GM19372 (cell line): ENCODE results near the gene CCBE1.

Source experiments
- ATAC-seq: cut with Tn5 transposase; IDR thresholded peaks from one replicate; pipeline ENCODE4 v1.9.1; 2021; ENCODE audit warnings: mild to moderate bottlenecking, low read depth, moderate library complexity; ENCODE audit not compliant: unreplicated experiment

Gene CCBE1

DNA sequence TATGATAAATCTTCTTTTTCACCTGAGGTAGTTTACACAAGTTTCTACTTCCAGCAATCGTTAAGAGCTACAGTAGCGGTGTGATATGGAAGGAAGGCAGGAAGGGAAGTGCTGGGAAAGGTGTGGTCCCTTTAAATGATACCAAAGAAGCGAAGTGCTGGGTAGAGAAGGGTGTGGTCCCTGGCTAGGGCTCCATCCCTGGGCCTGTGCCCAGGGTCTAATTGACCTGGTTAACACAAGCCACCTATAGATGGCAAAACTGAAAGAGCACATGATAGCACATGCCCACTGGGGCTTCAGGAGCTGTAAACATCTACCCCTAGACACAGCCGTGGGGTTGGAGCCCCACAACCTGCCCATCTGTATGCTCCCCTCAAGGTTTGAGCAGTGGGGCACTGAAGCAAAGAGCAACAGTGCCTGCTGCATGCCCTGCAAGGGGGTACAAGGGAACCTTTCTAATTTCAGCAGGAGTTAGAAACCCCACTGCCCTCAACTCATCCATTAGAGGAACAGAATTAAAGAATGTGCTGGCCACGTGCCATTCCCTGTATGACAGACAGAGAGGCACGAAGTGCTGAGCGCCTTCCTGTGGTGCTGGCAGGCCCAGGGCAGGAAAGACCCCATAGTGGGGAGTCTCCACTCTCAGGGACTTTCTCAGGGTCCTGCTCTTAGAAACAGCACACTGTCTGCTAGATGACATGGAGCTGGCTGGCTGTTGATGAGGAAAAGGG is 185.0 kb downstream of the CCBE1 start:
- ATAC-seq = no peak

DNA sequence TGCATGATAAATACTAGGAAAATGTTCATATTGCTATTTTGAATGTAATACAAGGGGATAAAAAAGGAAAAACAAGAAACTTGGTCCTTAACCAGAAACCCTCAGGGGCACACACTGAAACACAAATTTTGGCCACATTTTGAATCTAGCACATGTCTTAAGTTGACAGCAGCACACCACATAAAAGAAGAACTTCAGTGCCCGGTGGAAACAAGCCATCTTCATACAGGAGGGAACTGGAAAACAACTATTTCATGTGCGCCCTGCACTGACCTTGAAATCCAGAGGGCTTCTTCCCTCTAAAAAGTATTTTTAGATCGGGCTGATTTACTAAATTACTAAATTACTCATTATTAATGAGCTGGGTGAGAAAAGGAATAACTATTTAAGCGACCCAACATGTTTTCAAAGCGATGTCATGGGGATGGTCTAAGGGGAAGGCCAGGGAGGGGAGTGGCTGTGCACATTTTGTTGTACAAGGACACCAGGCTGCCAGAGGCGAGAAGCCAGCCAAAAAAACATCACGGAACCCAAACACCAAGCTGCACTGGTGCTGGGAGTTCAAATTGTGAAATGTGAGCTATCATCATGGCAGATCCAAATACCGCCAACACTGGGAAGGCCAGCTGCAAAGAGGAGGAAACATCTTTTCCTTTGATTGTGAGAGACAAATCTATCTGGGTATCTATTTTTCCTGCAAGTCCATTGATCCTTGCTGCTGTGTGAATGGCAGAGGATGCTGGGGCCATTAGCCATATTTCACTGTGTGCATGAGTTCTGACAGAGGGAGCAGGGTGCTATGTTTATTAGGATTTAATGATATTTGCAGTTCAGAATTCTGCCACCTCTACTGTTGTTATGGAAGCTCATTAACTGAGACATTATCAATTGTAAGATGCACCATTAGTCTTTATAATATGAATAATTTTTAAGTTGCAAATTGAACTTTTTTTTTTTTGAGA is 187.5 kb downstream of the CCBE1 start:
- no peak for ATAC-seq

DNA sequence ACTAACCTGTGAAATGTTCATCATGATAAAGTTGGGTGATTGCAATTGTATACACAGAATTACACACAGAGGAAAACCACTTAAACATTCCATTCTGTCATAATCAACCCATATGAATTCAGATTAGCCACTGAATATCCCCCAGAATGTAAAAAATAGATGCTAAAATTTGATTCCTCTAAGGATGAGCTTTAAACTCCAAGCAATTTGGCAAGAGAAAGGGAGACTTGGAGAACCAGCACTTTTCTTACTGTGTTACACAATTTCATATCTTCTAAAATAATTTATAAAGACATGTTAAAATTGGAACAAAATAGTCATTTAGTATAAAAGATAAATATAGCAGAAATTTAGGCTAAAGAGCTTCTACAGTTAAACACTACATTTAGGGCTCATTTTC is 191.9 kb downstream of the CCBE1 start:
- ATAC-seq = no peak

DNA sequence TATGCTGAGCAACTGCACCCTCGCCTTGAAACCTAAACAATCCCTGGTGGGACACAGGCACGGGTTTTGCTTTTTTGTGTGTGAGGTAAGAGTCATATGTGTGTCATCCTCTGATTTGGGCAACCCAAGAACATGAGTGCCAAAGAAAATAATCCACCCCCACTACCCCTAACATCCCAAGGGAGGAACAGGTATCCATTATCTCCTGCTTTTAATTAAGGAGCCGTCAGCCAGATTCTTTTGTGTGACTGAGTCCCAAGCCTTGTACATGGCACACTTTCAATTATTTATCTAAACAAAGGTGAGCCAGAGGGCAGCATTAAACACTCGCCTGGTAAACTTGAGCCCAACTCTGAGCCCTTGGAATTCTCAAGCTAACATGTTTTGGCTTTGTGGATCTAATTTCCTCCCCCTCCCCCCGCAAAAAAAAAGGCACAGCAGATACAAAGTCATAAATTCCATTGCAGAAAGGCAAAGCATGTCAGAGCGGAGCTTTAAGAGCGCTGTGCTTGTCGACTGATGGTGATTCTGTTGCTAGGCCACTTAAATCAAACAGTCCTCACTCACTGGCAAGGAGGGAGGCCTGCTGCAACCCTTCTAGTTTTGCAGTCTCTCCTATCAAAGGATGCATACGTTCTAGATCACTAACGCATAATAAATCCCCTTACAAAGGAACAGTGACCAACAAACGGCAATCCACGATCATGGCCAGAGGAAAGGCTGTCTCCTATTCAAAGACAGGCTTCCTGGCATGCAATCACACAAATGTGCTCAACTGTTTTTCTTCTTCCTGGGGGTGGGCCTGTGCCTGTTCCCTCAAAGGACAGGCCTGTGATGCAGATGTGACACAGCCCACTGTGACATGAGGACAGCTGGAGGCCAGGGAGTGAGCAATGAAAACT is 194.7 kb downstream of the CCBE1 start:
- ATAC-seq = no peak

DNA sequence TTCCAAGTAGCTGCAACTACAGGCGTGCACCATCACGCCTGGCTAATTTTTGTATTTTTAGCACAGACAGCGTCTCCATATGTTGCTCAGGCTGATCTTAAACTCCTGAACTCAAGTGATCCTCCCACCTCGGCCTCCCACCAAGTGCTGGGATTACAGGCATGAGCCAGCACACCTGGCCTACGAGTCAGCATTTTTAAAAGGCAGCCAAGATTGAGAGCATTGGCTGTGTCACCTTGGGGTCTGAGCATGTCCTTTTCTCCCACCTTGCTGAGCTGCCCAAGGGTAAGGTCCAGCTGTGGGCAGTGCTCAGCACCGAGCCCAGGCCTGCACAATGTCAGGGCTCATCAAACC is 195.3 kb downstream of the CCBE1 start:
- ATAC-seq = no peak

DNA sequence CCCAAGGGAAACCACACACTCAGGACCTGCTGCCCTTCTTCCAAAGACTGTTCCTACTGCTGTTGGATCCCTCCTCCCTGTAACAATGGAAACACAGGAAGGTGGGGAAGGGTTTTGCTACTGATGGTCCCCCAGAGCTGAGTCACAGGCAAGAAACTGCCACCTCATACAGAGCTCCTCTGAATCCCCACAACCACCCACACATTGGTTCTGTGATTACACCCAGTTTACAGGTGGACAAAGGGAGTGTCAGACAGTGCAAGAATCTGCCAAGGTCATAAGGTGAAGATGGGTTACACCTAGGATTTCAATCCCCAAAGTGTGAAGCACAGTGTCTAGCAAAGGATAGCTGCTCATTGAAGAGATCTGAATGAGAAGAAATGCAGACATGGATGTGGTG is 196.5 kb downstream of the CCBE1 start:
- ATAC-seq = no peak

DNA sequence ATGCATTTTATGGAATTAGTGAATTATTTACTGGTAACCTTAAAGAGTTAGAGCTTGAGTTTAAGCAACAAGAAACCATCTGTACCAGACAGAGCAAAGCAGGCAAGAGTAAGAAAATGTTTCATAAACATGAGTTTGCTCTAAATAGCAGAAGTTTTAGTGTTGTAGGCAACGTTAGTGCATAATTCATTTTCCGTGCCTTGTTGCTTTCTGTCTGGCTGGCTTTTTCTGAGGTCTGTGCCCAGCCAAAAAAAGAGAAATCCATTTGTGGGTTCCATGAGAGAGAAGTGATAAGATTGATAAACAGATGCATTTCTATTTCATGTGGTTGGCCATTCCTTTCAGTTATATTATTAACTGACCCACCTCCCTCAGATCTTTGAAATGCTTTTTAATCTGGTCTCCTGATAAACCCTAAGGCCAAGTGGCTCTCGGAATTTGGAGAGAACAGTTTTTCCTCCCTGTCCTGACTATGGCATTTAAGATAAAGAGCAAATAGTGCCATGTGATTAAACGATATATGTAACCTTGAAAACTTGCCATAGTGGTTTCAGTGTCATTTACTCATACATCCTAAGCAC is 198.6 kb downstream of the CCBE1 start:
- no peak for ATAC-seq

DNA sequence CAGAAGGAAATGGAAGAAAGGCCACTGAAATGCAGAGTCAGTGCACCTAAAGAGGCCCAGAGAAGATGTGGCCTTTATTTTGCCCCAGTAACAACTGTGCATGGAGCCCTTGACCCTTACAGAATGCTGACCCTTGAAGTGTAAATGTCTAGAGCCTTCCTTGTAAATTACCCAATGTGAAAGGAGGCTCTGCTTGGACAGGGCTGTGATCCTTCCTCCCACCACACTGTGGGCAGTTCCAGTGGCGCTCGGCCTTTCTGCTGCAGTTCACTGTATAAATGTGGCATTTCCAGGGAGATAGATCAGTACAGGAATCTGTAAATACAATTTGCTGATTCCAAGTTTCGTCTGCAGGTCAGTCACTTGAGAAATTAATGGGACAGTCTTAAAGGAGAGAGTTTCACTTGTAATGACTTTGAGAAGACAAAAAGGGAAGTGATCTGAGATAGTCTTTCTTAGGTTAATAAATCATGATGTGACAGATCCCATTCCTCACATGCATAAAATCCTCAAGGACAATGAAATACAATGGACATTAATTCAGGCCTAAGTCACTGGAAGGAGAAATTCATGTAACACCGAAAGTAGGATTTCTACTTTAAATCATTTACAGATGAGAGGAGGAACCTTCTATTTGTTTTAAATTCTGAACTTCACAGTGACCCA is 204.3 kb downstream of the CCBE1 start:
- ATAC-seq = no peak

DNA sequence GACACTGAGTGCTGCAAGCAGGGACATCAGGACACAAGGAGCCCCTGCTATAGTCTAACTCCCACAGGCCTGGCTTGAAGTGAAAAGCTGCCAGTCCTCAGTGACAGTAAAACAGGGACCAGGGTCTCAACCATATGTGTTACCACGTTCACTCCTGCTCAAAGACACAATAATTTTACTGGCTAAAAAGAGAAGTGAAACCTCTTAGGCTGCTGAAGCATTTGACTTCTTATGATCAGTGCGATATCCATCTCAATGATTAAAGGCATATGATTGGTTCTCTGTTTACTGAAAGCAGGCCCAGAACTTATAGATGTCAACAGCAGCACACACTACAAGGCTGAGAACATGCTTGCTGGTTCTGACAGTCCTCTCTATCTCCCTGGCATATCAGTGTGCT is 208.3 kb downstream of the CCBE1 start:
- peak; percentile 67 for ATAC-seq

DNA sequence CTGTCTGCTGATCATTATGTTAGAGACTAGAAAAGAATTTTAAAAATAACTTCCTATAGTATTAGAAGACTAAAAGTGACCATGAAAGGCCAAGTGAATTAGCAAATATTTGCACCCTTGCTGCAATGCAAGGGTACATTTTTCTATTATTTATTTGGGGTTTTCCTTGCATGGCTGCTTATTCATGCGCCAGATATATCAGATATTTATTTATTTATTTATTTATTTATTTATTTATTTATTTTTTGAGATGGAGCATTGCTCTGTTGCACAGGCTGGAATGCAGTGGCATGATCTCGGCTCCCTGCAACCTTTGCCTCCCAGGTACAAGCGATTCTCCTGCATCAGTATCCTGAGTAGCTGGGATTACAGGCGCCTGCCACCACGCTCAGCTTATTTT is 211.8 kb downstream of the CCBE1 start:
- no peak for ATAC-seq

DNA sequence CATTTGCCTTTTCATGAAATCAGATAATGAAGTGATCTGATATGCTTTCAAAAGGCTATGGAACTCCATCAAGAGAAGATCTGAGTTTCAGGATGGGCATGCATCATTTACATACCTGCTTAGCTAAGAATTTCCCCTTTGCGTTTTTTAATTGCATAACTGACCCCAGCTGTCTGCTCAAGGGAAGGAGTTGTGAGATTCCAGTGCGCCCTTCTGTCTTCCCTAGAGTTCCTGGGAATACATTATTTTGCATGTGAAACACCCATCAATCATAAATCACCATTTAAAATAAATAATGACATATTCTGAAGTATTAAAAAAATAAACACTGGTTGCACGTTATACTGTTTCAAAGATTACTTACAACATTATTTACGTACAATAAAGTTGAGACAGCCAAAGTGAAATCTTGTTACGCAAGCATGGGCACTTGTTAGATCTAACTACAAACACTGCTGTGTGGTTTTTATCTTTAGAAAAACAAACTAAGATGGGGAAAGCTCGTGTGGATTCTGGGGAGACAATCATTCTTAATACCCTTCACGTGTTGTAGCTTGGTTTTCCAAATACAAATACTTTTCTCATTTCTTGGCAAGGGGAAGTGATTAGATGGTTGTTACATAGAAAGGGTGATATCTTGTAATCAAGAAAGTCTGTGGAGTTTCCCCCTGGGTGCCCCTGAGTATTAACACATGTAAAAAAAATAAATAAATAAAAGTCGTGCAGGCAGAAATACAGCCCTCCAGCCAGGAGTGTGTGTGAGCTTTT is 212.5 kb downstream of the CCBE1 start:
- ATAC-seq = no peak

DNA sequence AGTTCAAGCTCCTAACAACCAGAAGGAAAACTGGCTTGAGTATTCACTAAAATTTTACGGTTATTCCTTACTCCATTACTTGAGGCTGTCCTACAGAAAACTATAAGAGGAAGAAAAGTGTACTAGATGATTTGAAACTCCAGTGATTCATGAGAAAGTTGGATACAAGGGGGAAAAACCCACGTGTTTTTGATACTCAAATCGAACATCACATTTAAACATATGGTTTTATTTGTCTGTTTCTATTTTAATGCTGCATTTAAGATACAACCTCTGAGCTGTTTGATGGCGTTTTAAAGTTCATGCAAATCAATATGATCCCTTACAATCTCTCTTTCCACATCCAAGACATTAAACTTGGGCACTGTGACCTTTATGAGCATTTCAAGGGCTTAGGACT is 213.1 kb downstream of the CCBE1 start:
- no peak for ATAC-seq

DNA sequence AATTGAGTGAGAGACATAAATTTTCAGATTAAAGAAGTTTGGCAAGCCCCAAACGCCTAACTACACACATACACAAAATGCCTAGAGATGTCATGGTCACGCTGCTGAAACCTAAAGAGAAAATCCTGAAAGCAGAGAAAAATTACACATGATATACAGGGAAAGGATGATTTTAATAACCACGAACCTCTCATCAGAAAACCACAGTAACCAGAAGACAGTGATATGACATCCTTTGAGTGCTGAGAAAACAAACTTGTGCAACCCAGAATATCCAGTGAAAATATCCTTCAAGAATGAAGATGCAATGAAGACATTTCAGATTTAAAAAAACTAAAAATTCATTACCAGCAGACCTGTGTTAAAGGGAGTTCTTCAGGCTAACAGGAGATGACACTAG is 215.8 kb downstream of the CCBE1 start:
- no peak for ATAC-seq

DNA sequence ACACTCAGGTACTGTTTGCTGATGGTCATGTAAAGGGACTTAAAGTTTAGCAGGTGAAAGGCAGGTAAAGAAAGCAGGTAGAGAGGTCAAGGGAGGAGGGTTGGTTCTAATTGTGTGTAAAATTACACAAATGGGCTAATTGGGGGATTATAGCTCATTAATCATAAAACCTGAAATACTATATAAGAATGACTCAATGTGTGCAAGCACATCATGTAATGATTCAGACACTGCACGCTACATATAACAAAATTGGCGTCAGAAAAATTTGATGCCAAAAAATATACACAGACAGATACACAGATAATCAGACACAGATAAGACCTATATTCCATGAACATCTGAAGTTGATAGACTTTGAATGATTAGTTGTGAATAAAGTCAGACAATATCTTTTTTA is 217.4 kb downstream of the CCBE1 start:
- ATAC-seq = no peak

DNA sequence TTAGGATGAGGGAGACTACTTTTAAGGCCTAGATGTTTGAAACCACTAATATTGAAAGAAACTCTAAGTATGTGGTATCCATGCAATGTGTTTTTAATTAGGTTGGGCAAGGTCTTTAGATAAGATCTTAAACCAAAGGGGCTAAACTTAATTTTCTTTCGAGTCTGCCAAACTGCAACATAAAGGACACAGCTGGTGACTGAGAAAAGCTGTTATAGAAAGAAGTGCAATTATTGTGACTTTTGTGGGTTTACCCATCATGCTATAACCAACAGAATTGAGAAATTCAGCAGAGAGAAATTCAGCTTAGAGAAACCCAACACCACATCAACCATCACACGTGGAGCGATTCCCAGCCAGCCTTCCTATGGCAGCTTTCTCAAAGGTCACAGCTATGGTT is 218.6 kb downstream of the CCBE1 start:
- ATAC-seq = no peak

DNA sequence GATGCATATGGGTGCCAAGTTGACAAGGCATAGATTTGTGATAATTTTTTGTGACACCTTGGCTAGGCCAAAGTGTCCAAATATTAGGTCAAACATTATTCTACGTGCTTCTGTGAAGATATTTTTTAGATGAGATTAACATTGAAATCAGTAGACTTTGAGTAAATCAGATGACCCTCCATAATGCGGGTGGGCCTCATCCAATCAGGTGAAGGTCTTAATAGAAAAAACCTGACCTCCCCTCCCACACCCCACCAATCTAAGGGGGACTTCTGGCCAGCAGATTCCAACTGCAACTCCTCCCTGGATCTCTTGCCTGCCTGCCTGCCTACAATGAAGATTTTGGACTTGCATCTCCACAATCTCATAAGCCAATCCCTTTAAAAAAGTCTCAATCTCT is 219.4 kb downstream of the CCBE1 start:
- ATAC-seq = no peak

DNA sequence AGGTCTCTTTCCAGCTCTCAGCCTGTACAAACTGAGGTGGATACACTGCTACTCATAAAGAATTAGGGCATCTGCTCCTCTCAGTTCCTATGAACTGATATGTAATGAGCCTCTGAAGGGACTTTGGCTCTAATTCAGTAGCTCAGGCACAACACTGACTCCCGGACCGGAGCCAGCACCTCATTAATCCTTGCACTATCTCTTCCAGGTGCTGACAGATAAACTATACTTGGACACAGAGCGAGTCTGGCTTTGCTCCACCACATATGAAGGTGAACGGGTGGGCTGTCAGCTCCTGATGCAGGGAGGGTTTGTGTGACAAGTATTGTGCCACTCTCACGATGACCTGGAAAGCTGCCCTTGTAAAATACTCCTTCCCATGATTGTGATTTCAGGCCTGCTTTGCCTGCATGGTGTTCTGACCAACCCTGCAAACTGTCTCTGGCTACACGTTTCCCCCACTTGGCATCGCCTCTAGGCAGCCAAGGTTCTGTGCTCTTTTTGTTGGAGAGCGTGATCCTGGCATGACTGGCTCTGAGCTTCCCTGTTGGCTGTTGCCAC is 226.6 kb downstream of the CCBE1 start:
- ATAC-seq = no peak

DNA sequence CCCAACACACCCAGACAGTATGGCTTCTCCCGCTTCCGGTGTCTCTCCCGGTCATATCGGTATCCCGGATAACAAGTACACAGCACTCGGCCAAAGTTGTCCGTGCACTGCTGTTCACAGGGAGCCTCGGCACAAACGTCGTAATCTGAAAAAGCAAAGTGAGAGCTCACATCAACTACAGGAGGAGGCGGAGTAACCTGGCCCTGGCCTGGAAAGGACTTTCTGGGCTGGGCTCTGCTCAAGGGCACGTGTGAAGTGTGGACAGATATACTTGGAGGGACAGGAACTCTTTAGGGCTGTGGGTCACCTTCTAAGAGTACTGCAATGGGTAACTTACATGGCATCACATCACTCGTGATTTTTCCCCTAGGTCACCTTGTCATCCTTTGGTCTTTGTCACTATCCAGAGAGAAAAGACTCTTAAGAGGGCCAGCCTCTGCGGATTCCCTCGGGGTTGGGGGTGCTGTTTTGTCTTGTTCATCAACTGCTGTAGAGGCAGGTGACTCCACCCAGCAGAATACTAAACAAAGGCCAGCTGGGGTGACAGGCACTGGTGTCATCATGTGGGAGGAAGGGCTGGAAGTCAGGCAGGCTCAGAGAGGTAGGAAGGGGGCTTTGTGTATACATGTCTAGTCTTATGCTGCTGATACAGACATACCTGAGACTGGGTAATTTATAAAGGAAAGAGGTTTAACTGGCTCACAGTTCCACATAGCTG is 227.6 kb downstream of the CCBE1 start:
- ATAC-seq = no peak
